Subcutaneous adipose tissue (tissue), 4 donors: ENCODE results near the gene CXorf51A. TPM values are rescaled to one million over a fixed set of nuclear protein-coding genes. Genes with fewer than 3 reads are reported as not detected.
"Not testable (repeated sequence)": the region's sequence is repeated elsewhere in the genome, so short reads cannot be mapped to it uniquely, and the experiment has no call there.

Experiments
- CTCF ChIP-seq: fragments of 450-650 bp; IDR thresholded peaks from one replicate; pipeline ENCODE4 v1.5.1; 2016; ENCODE audit warnings: low read depth, mild to moderate bottlenecking, control low read depth, antibody characterized with exemption, moderate library complexity
- total RNA-seq, 4 donors: library from RNA; depleted of rRNA; stranded (reverse); fragments of >200 nt; gene quantifications; one replicate each; pipeline ENCODE4 v1.1.0, GENCODE V29; 2016

CXorf51A gene
- not detected for total RNA-seq

GRCh38 chrX:146814644-146815043 is at the start of gene CXorf51A:
Gene CXorf51A (minus strand): TSS chrX:146814744. CDS start chrX:146814723, 21 bp downstream.
- not testable (repeated sequence) for TF ChIP-seq CTCF

GRCh38 chrX:146863566-146863965 is 49.0 kb upstream of the CXorf51A start:
- TF ChIP-seq CTCF = no peak

GRCh38 chrX:146854281-146854680 is 39.7 kb upstream of the CXorf51A start:
- TF ChIP-seq CTCF = no peak

GRCh38 chrX:146831994-146832393 is 17.4 kb upstream of the CXorf51A start:
- no peak for TF ChIP-seq CTCF

GRCh38 chrX:146809471-146809870 is 5.1 kb downstream of the CXorf51A start, which contains the start of gene CXorf51B:
Gene CXorf51B (plus strand): TSS chrX:146809771. CDS start chrX:146809792, 21 bp downstream.
- not testable (repeated sequence) for TF ChIP-seq CTCF

Other genes with a start within 250 kb of the CXorf51A start
- gene CXorf51B, start 5.0 kb downstream of the CXorf51A start, total RNA-seq = not detected